ENCODE measurements around the gene NCAPH2.

NCAPH2 gene

GRCh38 chr22:50507991-50508884 lies at the start of gene NCAPH2:
NCAPH2 (plus strand) TSS chr22:50508224; CDS start chr22:50508338, 114 bp downstream.
- in situ Hi-C loops (cut with MboI; ENCODE audit: low sequenced_read_pairs) = no loop called here

- in situ Hi-C loops (cut with MboI; ENCODE audit: low sequenced_read_pairs) = no loop called here
These were observed 49.0 kb upstream of the NCAPH2 start for GRCh38 chr22:50459016-50459415.

- in situ Hi-C loops (cut with MboI; ENCODE audit: low sequenced_read_pairs) = no loop called here
These were observed 48.4 kb upstream of the NCAPH2 start for GRCh38 chr22:50459496-50460140.

- in situ Hi-C loops (cut with MboI; ENCODE audit: low sequenced_read_pairs) = no loop called here
These were observed 47.1 kb upstream of the NCAPH2 start for GRCh38 chr22:50460938-50461337.

GRCh38 chr22:50461536-50461935 lies 46.5 kb upstream of the NCAPH2 start:
- in situ Hi-C loops (cut with MboI; ENCODE audit: low sequenced_read_pairs) = no loop called here

- in situ Hi-C loops (cut with MboI; ENCODE audit: low sequenced_read_pairs) = no loop called here
These were observed 46.0 kb upstream of the NCAPH2 start for GRCh38 chr22:50461979-50462540.

GRCh38 chr22:50463188-50463900 lies 44.7 kb upstream of the NCAPH2 start:
- in situ Hi-C loops (cut with MboI; ENCODE audit: low sequenced_read_pairs) = no loop called here

GRCh38 chr22:50464451-50464850 lies 43.6 kb upstream of the NCAPH2 start:
- in situ Hi-C loops (cut with MboI; ENCODE audit: low sequenced_read_pairs) = no loop called here

- in situ Hi-C loops (cut with MboI; ENCODE audit: low sequenced_read_pairs) = no loop called here
These were observed 42.7 kb upstream of the NCAPH2 start for GRCh38 chr22:50465066-50465930.

- in situ Hi-C loops (cut with MboI; ENCODE audit: low sequenced_read_pairs) = no loop called here
These were observed 40.7 kb upstream of the NCAPH2 start for GRCh38 chr22:50467341-50467740.

- in situ Hi-C loops (cut with MboI; ENCODE audit: low sequenced_read_pairs) = no loop called here
These were observed 40.1 kb upstream of the NCAPH2 start for GRCh38 chr22:50467773-50468440.

- in situ Hi-C loops (cut with MboI; ENCODE audit: low sequenced_read_pairs) = no loop called here
These were observed 39.4 kb upstream of the NCAPH2 start for GRCh38 chr22:50468626-50469025.

GRCh38 chr22:50469377-50470305 lies 38.4 kb upstream of the NCAPH2 start:
- in situ Hi-C loops (cut with MboI; ENCODE audit: low sequenced_read_pairs) = no loop called here

GRCh38 chr22:50470491-50470890 lies 37.5 kb upstream of the NCAPH2 start:
- in situ Hi-C loops (cut with MboI; ENCODE audit: low sequenced_read_pairs) = no loop called here

GRCh38 chr22:50471197-50471847 lies 36.7 kb upstream of the NCAPH2 start:
- in situ Hi-C loops (cut with MboI; ENCODE audit: low sequenced_read_pairs) = no loop called here

GRCh38 chr22:50471962-50472361 lies 36.1 kb upstream of the NCAPH2 start:
- in situ Hi-C loops (cut with MboI; ENCODE audit: low sequenced_read_pairs) = no loop called here

GRCh38 chr22:50473088-50473487 lies 34.9 kb upstream of the NCAPH2 start:
- in situ Hi-C loops (cut with MboI; ENCODE audit: low sequenced_read_pairs) = no loop called here

Data from HL-60/S4 treated with retinoic acid at 250 ng/mL for 4 days and 3 days (cell line).